Natural killer cell treated with Interleukin-12 subunit alpha and Interleukin-12 subunit beta and Interleukin-15 and Interleukin-18, amount 100 ng/mL, for 72 hours (primary cell): ENCODE measurements around the gene USP17L21. TPM values are rescaled to one million over a fixed set of nuclear protein-coding genes. Genes with fewer than 3 reads are reported as not detected.
"Not testable (repeated sequence)": the region's sequence is repeated elsewhere in the genome, so short reads cannot be mapped to it uniquely, and the experiment has no call there.

Experiments
- ATAC-seq, 2 donors: fragments of 150-1000 bp; cut with Tn5 transposase in 1 of 2; sonication (Bioruptor Pico), chemical (Tn5 transposase) in 1 of 2; 2 replicates each; pipeline ENCODE4 v1.10.0; 2021
- DNase-seq: peaks from one replicate; pipeline ENCODE4 v3.0.0; 2022; ENCODE audit warnings: low spot score
- H3K27ac Mint-ChIP-seq, 2 donors: 1 replicate in 1 of 2; 2 replicates in 1 of 2; pipeline ENCODE4 v1.8.0; 2022; ENCODE audit warnings: mixed read lengths in 2 of 2, mild to moderate bottlenecking in 1 of 2, moderate library complexity in 1 of 2
- H3K27me3 Mint-ChIP-seq, 2 donors: 1 replicate in 1 of 2; 2 replicates in 1 of 2; pipeline ENCODE4 v1.8.0; 2022; ENCODE audit warnings: mixed read lengths in 2 of 2
- H3K36me3 Mint-ChIP-seq: one replicate; pipeline ENCODE4 v1.8.0; 2022; ENCODE audit warnings: mixed read lengths
- H3K4me1 Mint-ChIP-seq, 2 donors: 1 replicate in 1 of 2; 2 replicates in 1 of 2; pipeline ENCODE4 v1.8.0; 2022; ENCODE audit warnings: low read depth in 2 of 2, mixed read lengths in 2 of 2, mild to moderate bottlenecking in 1 of 2
- H3K4me3 Mint-ChIP-seq: one replicate; pipeline ENCODE4 v1.8.0; 2022; ENCODE audit warnings: mixed read lengths
- H3K9me3 Mint-ChIP-seq: 2 replicates; pipeline ENCODE4 v1.8.0; 2022; ENCODE audit warnings: mixed read lengths
- total RNA-seq, 2 donors: library from RNA; stranded (reverse); gene quantifications; one replicate each; pipeline ENCODE4 v1.2.3, GENCODE V29; 2022

USP17L21 gene
- not detected for total RNA-seq

- not testable (repeated sequence) for DNase-seq, H3K27me3 Mint-ChIP-seq, H3K9me3 Mint-ChIP-seq, ATAC-seq, H3K4me1 Mint-ChIP-seq, H3K36me3 Mint-ChIP-seq, H3K4me3 Mint-ChIP-seq, H3K27ac Mint-ChIP-seq
Observed at GRCh38 chr4:9262572-9262971, at the start of gene USP17L21. TSS of gene USP17L21 (plus strand) at chr4:9262872. CDS start at chr4:9262872, 0 bp downstream.

DNA sequence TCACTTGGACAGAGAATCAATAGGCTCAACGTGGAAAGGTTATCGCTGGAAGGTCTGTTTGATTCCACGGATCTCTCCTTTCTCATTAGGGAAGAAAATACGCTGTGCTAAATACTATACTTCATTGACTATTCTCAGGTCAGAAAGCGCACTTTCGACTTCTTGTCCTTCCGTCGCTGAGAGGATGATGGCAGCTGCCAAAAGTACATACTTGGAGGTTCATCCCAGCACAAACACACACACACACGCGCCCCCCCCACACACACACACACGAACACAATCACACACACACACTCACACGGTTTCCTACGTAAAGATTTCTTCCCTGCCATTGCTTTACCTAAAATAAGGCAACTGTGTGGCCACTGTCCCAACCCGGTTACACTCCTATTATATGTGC, 48.0 kb upstream of the USP17L21 start:
- not testable (repeated sequence) for H3K9me3 Mint-ChIP-seq, H3K27me3 Mint-ChIP-seq, H3K36me3 Mint-ChIP-seq, H3K4me3 Mint-ChIP-seq, H3K27ac Mint-ChIP-seq, DNase-seq, H3K4me1 Mint-ChIP-seq, ATAC-seq

GRCh38 chr4:9215105-9215504, 47.6 kb upstream of the USP17L21 start, which contains the start of gene USP17L11:
TSS of gene USP17L11 (plus strand) at chr4:9215405. CDS start at chr4:9215405, 0 bp downstream.
- H3K27me3 Mint-ChIP-seq, H3K36me3 Mint-ChIP-seq, H3K4me3 Mint-ChIP-seq, ATAC-seq, H3K9me3 Mint-ChIP-seq, H3K27ac Mint-ChIP-seq, DNase-seq, H3K4me1 Mint-ChIP-seq: not testable (repeated sequence)

GRCh38 chr4:9219852-9220251, 42.8 kb upstream of the USP17L21 start, which contains the start of gene USP17L12:
TSS of gene USP17L12 (plus strand) at chr4:9220152. CDS start at chr4:9220152, 0 bp downstream.
- not testable (repeated sequence) for H3K9me3 Mint-ChIP-seq, H3K27me3 Mint-ChIP-seq, DNase-seq, H3K4me1 Mint-ChIP-seq, ATAC-seq, H3K27ac Mint-ChIP-seq, H3K4me3 Mint-ChIP-seq, H3K36me3 Mint-ChIP-seq

- not testable (repeated sequence) for H3K9me3 Mint-ChIP-seq, H3K27ac Mint-ChIP-seq, H3K36me3 Mint-ChIP-seq, H3K4me1 Mint-ChIP-seq, DNase-seq, ATAC-seq, H3K4me3 Mint-ChIP-seq, H3K27me3 Mint-ChIP-seq
Observed at GRCh38 chr4:9224596-9224995, 38.1 kb upstream of the USP17L21 start, which contains the start of gene USP17L13. TSS of gene USP17L13 (plus strand) at chr4:9224896. CDS start at chr4:9224896, 0 bp downstream.

DNA sequence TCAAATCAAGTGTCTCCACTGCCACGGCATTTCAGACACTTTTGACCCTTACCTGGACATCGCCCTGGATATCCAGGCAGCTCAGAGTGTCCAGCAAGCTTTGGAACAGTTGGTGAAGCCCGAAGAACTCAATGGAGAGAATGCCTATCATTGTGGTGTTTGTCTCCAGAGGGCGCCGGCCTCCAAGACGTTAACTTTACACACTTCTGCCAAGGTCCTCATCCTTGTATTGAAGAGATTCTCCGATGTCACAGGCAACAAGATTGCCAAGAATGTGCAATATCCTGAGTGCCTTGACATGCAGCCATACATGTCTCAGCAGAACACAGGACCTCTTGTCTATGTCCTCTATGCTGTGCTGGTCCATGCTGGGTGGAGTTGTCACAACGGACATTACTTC, 32.4 kb upstream of the USP17L21 start:
- not testable (repeated sequence) for DNase-seq, ATAC-seq, H3K4me1 Mint-ChIP-seq, H3K36me3 Mint-ChIP-seq, H3K27ac Mint-ChIP-seq, H3K9me3 Mint-ChIP-seq, H3K27me3 Mint-ChIP-seq, H3K4me3 Mint-ChIP-seq

DNA sequence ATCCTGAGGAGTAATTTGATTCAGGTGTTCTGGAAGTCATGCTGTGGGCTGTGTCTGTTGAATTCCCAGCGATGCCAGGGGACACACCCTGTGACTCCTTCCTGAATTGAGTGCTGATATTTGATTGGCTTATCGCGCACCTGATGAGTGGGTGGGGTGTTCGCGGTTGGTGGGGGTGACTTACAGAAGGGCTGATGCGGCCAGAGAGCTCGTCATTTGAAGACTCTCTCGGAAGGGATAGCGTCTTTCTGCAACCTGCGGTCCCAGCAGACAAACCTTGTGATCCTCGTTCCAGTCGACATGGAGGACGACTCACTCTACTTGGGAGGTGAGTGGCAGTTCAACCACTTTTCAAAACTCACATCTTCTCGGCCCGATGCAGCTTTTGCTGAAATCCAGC, 28.6 kb upstream of the USP17L21 start, which contains the start of gene USP17L15:
USP17L15 (plus strand) TSS at position 301 of the 400 bp plus-strand sequence; CDS start at position 301, 0 bp downstream.
- not testable (repeated sequence) for H3K4me1 Mint-ChIP-seq, H3K4me3 Mint-ChIP-seq, H3K27ac Mint-ChIP-seq, H3K27me3 Mint-ChIP-seq, H3K36me3 Mint-ChIP-seq, ATAC-seq, DNase-seq, H3K9me3 Mint-ChIP-seq

- not testable (repeated sequence) for H3K27ac Mint-ChIP-seq, H3K36me3 Mint-ChIP-seq, H3K9me3 Mint-ChIP-seq, H3K27me3 Mint-ChIP-seq, H3K4me3 Mint-ChIP-seq, ATAC-seq, H3K4me1 Mint-ChIP-seq
- DNase-seq: peak; percentile 31
Observed at GRCh38 chr4:9238461-9238860, 24.2 kb upstream of the USP17L21 start.

GRCh38 chr4:9243579-9243978, 19.1 kb upstream of the USP17L21 start, which contains the start of gene USP17L17:
TSS of gene USP17L17 (plus strand) at chr4:9243879. CDS start at chr4:9243879, 0 bp downstream.
- H3K4me3 Mint-ChIP-seq, ATAC-seq, H3K36me3 Mint-ChIP-seq, H3K9me3 Mint-ChIP-seq, H3K27ac Mint-ChIP-seq, H3K4me1 Mint-ChIP-seq, DNase-seq, H3K27me3 Mint-ChIP-seq: not testable (repeated sequence)

GRCh38 chr4:9247953-9248680, 14.6 kb upstream of the USP17L21 start, which contains the start of gene USP17L18:
TSS of gene USP17L18 (plus strand) at chr4:9248630. CDS start at chr4:9248630, 0 bp downstream.
- not testable (repeated sequence) for H3K36me3 Mint-ChIP-seq, H3K4me1 Mint-ChIP-seq, H3K27ac Mint-ChIP-seq, H3K4me3 Mint-ChIP-seq, ATAC-seq, H3K27me3 Mint-ChIP-seq, H3K9me3 Mint-ChIP-seq
- peak; percentile 44 for DNase-seq

- not testable (repeated sequence) for H3K9me3 Mint-ChIP-seq, H3K27me3 Mint-ChIP-seq, H3K27ac Mint-ChIP-seq, H3K4me1 Mint-ChIP-seq, DNase-seq, H3K36me3 Mint-ChIP-seq, ATAC-seq, H3K4me3 Mint-ChIP-seq
Observed at GRCh38 chr4:9253078-9253477, 9.6 kb upstream of the USP17L21 start, which contains the start of gene USP17L19. TSS of gene USP17L19 (plus strand) at chr4:9253378. CDS start at chr4:9253378, 0 bp downstream.

DNA sequence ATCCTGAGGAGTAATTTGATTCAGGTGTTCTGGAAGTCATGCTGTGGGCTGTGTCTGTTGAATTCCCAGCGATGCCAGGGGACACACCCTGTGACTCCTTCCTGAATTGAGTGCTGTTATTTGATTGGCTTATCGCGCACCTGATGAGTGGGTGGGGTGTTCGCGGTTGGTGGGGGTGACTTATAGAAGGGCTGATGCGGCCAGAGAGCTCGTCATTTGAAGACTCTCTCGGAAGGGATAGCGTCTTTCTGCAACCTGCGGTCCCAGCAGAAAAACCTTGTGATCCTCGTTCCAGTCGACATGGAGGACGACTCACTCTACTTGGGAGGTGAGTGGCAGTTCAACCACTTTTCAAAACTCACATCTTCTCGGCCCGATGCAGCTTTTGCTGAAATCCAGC, 4.8 kb upstream of the USP17L21 start, which contains the start of gene USP17L20:
USP17L20 (plus strand) TSS at position 301 of the 400 bp plus-strand sequence; CDS start at position 301, 0 bp downstream.
- not testable (repeated sequence) for H3K4me3 Mint-ChIP-seq, H3K4me1 Mint-ChIP-seq, H3K9me3 Mint-ChIP-seq, H3K27me3 Mint-ChIP-seq, H3K27ac Mint-ChIP-seq, DNase-seq, ATAC-seq, H3K36me3 Mint-ChIP-seq

DNA sequence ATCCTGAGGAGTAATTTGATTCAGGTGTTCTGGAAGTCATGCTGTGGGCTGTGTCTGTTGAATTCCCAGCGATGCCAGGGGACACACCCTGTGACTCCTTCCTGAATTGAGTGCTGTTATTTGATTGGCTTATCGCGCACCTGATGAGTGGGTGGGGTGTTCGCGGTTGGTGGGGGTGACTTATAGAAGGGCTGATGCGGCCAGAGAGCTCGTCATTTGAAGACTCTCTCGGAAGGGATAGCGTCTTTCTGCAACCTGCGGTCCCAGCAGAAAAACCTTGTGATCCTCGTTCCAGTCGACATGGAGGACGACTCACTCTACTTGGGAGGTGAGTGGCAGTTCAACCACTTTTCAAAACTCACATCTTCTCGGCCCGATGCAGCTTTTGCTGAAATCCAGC, 4.6 kb downstream of the USP17L21 start, which contains the start of gene USP17L22:
USP17L22 (plus strand) TSS at position 301 of the 400 bp plus-strand sequence; CDS start at position 301, 0 bp downstream.
- ATAC-seq, H3K27ac Mint-ChIP-seq, H3K27me3 Mint-ChIP-seq: not testable (repeated sequence)

GRCh38 chr4:9271719-9272118, 9.0 kb downstream of the USP17L21 start:
- H3K27ac Mint-ChIP-seq, H3K4me3 Mint-ChIP-seq, H3K36me3 Mint-ChIP-seq, H3K9me3 Mint-ChIP-seq, ATAC-seq, H3K4me1 Mint-ChIP-seq, H3K27me3 Mint-ChIP-seq: not testable (repeated sequence)
- DNase-seq: peak; percentile 60

More for the DNA sequence above, 4.6 kb downstream of the USP17L21 start, which contains the start of gene USP17L22:
- not testable (repeated sequence) for DNase-seq, H3K4me3 Mint-ChIP-seq, H3K36me3 Mint-ChIP-seq, H3K4me1 Mint-ChIP-seq, H3K9me3 Mint-ChIP-seq
